Osteoblast (primary cell): ENCODE data around the gene IKZF2. TPM values are rescaled to one million over a fixed set of nuclear protein-coding genes. Genes with fewer than 3 reads are reported as not detected.
"Not testable (repeated sequence)": the region's sequence is repeated elsewhere in the genome, so short reads cannot be mapped to it uniquely, and the experiment has no call there.

ENCODE experiments used
- DNase-seq: peaks from one replicate; pipeline ENCODE4 v3.0.0; 2011; ENCODE audit warnings: low spot score, mixed read lengths; ENCODE audit not compliant: insufficient read length; ENCODE audit errors: missing footprints
- H2AFZ ChIP-seq: 2 replicates; pipeline ENCODE4 v1.6.0; 2011; ENCODE audit warnings: mild to moderate bottlenecking, low read length
- H3K27ac ChIP-seq: 2 replicates; pipeline ENCODE4 v1.5.1; 2011; ENCODE audit warnings: mild to moderate bottlenecking, low read depth, low read length, moderate library complexity
- H3K27me3 ChIP-seq: 2 replicates; pipeline ENCODE4 v1.6.0; 2012; ENCODE audit warnings: mild to moderate bottlenecking, control low read depth, inconsistent platforms, low read length, moderate library complexity; ENCODE audit not compliant: insufficient read depth
- H3K36me3 ChIP-seq: 2 replicates; pipeline ENCODE4 v1.5.1; 2011; ENCODE audit warnings: mild to moderate bottlenecking, low read length, control low read depth, moderate library complexity; ENCODE audit not compliant: insufficient read depth
- H3K4me1 ChIP-seq: 2 replicates; pipeline ENCODE4 v1.5.1; 2011; ENCODE audit warnings: mild to moderate bottlenecking, low read length, control low read depth, moderate library complexity; ENCODE audit not compliant: insufficient read depth
- H3K4me2 ChIP-seq: 2 replicates; pipeline ENCODE4 v1.6.0; 2011; ENCODE audit warnings: mild to moderate bottlenecking, low read length; ENCODE audit not compliant: insufficient read depth
- H3K4me3 ChIP-seq: fragments of 200-600 bp; sonication (generic); 3 replicates; pipeline ENCODE4 v1.5.1; 2012; ENCODE audit warnings: mild to moderate bottlenecking, low read length, inconsistent platforms; ENCODE audit not compliant: insufficient read depth
- H3K79me2 ChIP-seq: 2 replicates; pipeline ENCODE4 v1.6.0; 2012; ENCODE audit warnings: mild to moderate bottlenecking, low read length, control low read depth, inconsistent platforms; ENCODE audit not compliant: insufficient read depth
- H3K9me3 ChIP-seq: 2 replicates; pipeline ENCODE4 v1.5.1; 2011; ENCODE audit warnings: low read depth, low read length, control low read depth
- H4K20me1 ChIP-seq: 2 replicates; pipeline ENCODE4 v1.6.0; 2012; ENCODE audit warnings: mild to moderate bottlenecking, low read length, control low read depth; ENCODE audit not compliant: insufficient read depth
- CTCF ChIP-seq: IDR thresholded peaks from 2 replicates; pipeline ENCODE4 v1.5.1; 2011; ENCODE audit warnings: mild to moderate bottlenecking, low read depth, low read length, moderate library complexity; ENCODE audit errors: extremely low read depth
- total RNA-seq: library from RNA; depleted of rRNA; stranded (reverse); fragments of >200 nt; gene quantifications from 2 replicates; pipeline ENCODE4 v1.2.3, GENCODE V29; 2012

The IKZF2 gene
- total RNA-seq, 1 donor = 11.9 TPM

- no peaks in the 10 kb centered on the region for H3K36me3 ChIP-seq
- peaks cover 22% of the 10 kb centered on the region for H3K4me1 ChIP-seq
- H4K20me1 ChIP-seq = no peaks in the 10 kb centered on the region
- peak overlapping the region; percentile 26 for H3K4me3 ChIP-seq
- H3K27ac ChIP-seq = peak overlapping the region; percentile 88
- H3K4me2 ChIP-seq = peak overlapping the region; percentile 46
- peak overlapping the region; percentile 4 for H2AFZ ChIP-seq
- DNase-seq = peak; percentile 77
- H3K79me2 ChIP-seq = no peaks in the 10 kb centered on the region
- no peaks in the 10 kb centered on the region for H3K9me3 ChIP-seq
- H3K27me3 ChIP-seq = no peaks in the 10 kb centered on the region
- no peak for TF ChIP-seq CTCF
These were observed 129.2 kb downstream of the IKZF2 start for GRCh38 chr2:213021971-213022899.

GRCh38 chr2:213020913-213021312, 130.5 kb downstream of the IKZF2 start:
- not testable (repeated sequence) for H3K36me3 ChIP-seq

GRCh38 chr2:213020268-213020667, 131.1 kb downstream of the IKZF2 start:
- DNase-seq = no peak
- Histone ChIP-seq H3K4me2 (no peak overlapping the region), H3K79me2 (no peaks in the 10 kb centered on the region), H3K9me3 (no peaks in the 10 kb centered on the region), H2AFZ (no peak overlapping the region), H3K27ac (no peak overlapping the region), H3K27me3 (no peaks in the 10 kb centered on the region), H3K4me1 (peaks cover 28% of the 10 kb centered on the region), H3K36me3 (no peaks in the 10 kb centered on the region), H3K4me3 (no peak overlapping the region), H4K20me1 (no peaks in the 10 kb centered on the region)
- TF ChIP-seq CTCF = no peak

More at GRCh38 chr2:213020913-213021312, 130.5 kb downstream of the IKZF2 start:
- not testable (repeated sequence) for H3K79me2 ChIP-seq, H3K4me2 ChIP-seq, H3K4me3 ChIP-seq, H2AFZ ChIP-seq, H3K9me3 ChIP-seq, H4K20me1 ChIP-seq, H3K27ac ChIP-seq, H3K27me3 ChIP-seq, DNase-seq
- peaks cover 28% of the 10 kb centered on the region for H3K4me1 ChIP-seq

- H3K36me3 ChIP-seq = no peaks in the 10 kb centered on the region
- H3K79me2 ChIP-seq = no peaks in the 10 kb centered on the region
- TF ChIP-seq CTCF = no peak
- H3K9me3 ChIP-seq = no peaks in the 10 kb centered on the region
- no peaks in the 10 kb centered on the region for H4K20me1 ChIP-seq
- no peak for DNase-seq
- no peak overlapping the region for H3K4me3 ChIP-seq
- no peak overlapping the region for H3K27ac ChIP-seq
- no peaks in the 10 kb centered on the region for H3K27me3 ChIP-seq
- H3K4me1 ChIP-seq = peaks cover 28% of the 10 kb centered on the region
- no peak overlapping the region for H3K4me2 ChIP-seq
- H2AFZ ChIP-seq = no peak overlapping the region
These were observed 132.0 kb downstream of the IKZF2 start for GRCh38 chr2:213019368-213019767.
